T-helper 2 cell treated with Interferon-gamma antibody and Interleukin-4, amounts not matched to agents 100 ng/mL and 5 ng/mL, for 36 hours (primary cell): ENCODE measurements around the gene TXNL1. TPM values are rescaled to one million over a fixed set of nuclear protein-coding genes. Genes with fewer than 3 reads are reported as not detected.

Experiments used
- intact Hi-C: fragments of 100-400 bp; cut with micrococcal nuclease; formaldehyde crosslinking; loops from one replicate; pipeline ENCODE4 v1.15.1; 2023
- total RNA-seq: library from RNA; stranded (reverse); gene quantifications from 2 replicates; pipeline ENCODE4 v1.2.3, GENCODE V29; 2022

The TXNL1 gene
- total RNA-seq, 1 donor from 2014 or later: 60.3 TPM

- intact Hi-C loops: no loop called here
Observed at GRCh38 chr18:56647071-56647470, 8.7 kb upstream of the TXNL1 start.

DNA sequence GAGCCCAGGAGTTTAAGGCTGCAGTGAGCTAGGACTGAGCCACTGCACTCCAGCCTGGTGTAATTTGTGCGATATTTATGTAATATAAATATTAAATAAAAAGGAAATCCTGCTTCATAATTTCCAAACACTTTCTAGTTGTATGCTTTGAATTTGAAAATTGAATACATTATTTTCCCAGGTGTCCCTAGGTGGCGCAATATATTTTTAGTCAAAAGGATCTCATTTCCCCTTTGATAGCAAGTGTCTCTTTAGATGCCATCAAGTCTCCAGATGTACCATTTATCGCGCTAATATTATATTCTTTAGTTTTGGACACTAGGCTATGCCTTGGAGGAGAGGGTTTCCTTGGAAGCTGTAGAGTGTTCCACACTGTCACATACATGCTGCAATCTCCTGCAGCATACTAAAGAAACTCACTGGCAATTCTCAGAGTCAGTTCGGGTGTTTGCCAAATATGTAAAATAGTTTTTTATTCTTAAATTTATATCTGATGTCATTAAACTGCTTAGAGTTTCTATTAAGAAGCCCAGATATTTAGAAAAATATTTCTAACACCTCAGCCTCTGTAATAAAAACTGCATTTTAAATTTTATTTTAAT lies 7.1 kb upstream of the TXNL1 start:
- intact Hi-C loops: no loop called here

- intact Hi-C loops: no loop called here
Observed at GRCh38 chr18:56643381-56643780, 5.0 kb upstream of the TXNL1 start.

- intact Hi-C loops: no loop called here
Observed at GRCh38 chr18:56641714-56642337, 3.4 kb upstream of the TXNL1 start.

DNA sequence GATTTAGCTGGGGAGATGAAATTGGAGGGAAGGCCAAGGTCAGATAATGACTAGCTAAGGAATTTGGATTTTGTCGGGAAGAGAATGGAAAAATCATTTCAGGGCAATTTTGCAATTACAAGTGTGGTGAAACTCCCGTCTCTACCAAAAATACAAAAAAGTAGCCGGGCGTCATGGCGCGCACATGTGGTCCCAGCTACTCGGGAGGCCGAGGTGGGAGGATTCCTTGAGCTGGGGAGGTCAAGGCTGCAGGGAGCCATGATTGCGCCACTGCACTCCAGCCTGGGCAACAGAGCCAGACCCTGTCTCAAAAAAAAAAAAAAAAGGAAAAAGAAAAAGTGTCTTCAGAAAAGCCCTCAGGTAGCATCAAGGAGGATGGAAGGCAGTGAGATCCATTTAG lies 1.2 kb upstream of the TXNL1 start:
- intact Hi-C loops: loop anchor here (2.0 to 5.0 kb wide), 3 partner anchors 68 to 1162 kb away; partner anchors contain the start of gene NARS1

DNA sequence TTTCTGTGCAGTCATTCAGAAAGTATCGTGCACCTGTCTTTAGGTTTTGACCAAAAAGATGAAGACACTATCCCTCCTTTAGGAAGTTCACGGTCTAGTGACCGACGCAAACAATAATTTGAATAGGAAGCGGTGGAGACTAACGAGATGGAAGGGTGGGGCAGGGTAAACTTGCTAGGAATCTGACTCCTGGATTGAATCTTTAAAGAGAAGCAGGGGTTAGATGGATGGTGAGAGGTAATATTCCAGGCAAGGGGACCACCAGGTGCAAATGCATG lies 651 bp upstream of the TXNL1 start:
- intact Hi-C loops: loop anchor here (2.0 to 5.0 kb wide), 3 partner anchors 68 to 1162 kb away; partner anchors contain the start of gene NARS1

DNA sequence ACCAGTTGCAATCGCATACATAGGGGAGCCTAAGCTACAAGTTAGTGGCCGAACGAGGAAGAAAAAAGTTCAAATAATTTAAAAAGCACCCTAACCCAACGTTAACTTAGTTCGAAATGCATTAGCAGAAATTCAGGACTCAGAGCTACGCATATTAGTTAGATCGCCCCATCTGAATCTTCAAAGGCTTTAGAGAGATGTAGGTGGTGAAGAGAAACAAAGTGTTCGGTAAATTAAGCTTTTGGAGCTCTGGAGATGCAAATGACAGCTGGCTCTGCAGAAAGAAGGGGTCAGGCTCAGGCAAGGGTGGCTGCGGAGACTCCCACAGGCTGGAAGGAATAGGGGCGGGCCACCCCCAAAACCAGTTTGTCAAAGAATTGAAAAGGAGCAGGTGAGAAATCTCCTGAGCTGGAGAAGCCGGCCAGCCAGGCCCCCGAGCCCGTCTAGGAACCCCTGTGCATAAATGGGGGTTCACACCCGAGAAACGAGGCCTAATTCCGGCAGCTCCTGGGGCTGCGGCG lies 621 bp downstream of the TXNL1 start:
- intact Hi-C loops: loop anchor here (1.0 to 5.0 kb wide), 6 partner anchors 14 to 1160 kb away; partner anchors contain the start of genes NARS1, TCF4 and WDR7

GRCh38 chr18:56637176-56637575 lies 1.2 kb downstream of the TXNL1 start:
- intact Hi-C loops: loop anchor here (5.0 kb wide), 2 partner anchors 70 to 1160 kb away; no protein-coding TSS in a partner anchor

- intact Hi-C loops: loop anchor here (5.0 kb wide), 2 partner anchors 72 to 1158 kb away; no protein-coding TSS in a partner anchor
Observed at GRCh38 chr18:56635007-56635406, 3.4 kb downstream of the TXNL1 start.

DNA sequence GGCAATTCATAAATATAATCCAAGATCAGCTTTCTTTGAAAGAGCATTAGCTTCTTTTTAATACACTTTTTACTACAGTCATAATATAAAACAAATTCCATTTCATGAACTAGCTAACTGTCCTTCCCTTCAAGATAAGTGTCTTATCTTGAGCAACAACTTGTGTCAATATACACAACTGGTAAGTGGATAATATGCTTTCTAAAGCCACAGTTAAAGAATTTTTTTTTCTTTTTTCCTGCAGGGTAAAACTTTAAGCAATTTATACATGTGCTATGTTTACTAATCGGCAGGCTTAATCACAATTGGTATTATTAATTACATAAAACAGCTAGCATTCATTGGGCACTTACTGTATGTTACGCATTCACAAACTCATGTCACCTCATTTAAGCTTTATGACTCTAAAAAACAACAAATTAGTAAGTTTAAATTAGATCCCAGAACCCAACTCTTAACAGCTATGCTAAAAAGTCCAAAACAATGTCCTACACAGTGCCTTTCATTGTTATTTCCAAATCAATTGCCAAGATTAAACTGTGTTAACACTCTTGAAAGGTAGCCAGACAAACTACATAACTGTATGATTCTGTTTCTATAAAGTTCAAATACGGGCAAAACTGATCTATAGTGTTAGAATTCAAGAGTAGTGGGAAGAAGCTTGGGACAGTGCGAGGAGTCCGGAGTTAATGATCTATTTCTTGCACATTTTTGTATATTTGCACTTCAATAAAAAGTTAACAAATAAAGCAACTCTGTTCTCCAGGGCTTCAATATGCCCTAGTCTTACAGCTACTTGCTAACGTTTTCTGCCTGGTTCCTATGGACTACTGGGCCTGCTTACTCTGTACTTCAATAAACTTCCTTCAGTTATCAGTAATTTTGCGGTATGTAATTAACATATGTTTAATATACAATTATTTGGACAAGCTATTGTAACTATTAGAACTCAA lies 6.0 kb downstream of the TXNL1 start:
- intact Hi-C loops: no loop called here

GRCh38 chr18:56627991-56628390 lies 10.4 kb downstream of the TXNL1 start:
- intact Hi-C loops: no loop called here

GRCh38 chr18:56615738-56616520 lies 22.5 kb downstream of the TXNL1 start:
- intact Hi-C loops: no loop called here

DNA sequence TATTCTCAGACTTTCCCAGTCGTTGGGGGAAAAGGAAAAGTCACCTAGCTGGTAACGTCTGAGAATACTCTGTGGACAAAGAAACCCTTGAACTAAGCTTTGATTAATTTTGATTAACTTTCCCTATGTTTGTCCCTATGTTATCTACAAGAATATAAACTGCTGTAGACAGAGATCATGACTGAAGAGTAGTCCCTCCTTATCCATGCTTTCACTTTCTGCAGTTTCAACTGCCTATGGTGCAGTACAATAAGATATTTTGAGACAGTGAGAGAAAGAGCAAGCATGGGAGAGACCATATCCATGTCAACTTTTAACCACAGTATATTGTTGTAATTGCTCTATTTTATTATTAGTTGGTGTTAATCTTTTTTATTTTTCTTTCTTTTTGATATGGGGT lies 31.8 kb downstream of the TXNL1 start:
- intact Hi-C loops: no loop called here

DNA sequence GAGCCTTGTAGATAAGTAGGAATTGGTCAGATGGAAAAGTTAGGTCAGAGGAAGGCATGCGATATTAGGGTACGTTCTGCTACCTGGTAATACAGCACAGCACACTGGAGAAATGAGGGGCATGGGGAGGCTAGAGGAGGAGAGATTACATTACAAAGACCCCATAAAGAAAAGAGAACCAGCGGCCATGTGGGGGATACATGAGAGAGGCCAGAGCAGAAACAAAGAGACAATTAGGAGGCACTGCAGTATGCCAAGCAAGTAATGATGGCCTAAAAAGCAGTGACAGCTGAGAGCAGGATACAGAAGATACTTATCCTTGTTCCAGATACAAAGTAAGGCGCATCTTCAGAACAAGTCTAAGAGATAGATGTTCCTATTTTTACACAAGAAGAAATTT lies 40.0 kb downstream of the TXNL1 start:
- intact Hi-C loops: no loop called here

- intact Hi-C loops: no loop called here
Observed at GRCh38 chr18:56593906-56594305, 44.5 kb downstream of the TXNL1 start.

DNA sequence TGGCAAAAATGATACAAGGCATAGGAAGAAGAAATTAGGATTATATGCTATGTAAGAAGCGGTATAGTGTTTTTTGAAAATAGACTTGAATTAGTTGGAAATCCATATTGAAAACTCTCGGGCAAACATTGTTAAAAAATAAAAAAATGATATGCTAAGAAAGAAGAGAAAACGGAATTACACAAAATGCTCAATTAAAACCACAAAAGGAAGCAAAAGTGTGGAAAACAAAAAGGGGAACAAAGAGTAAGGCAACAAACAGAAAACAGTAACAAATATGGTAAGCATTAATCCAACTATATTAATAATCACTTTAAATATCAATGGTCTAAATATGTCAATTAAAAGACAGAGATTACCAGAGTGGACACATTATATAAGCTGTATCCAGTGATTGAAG lies 58.4 kb downstream of the TXNL1 start:
- intact Hi-C loops: no loop called here

GRCh38 chr18:56579451-56579850 lies 58.9 kb downstream of the TXNL1 start:
- intact Hi-C loops: no loop called here

DNA sequence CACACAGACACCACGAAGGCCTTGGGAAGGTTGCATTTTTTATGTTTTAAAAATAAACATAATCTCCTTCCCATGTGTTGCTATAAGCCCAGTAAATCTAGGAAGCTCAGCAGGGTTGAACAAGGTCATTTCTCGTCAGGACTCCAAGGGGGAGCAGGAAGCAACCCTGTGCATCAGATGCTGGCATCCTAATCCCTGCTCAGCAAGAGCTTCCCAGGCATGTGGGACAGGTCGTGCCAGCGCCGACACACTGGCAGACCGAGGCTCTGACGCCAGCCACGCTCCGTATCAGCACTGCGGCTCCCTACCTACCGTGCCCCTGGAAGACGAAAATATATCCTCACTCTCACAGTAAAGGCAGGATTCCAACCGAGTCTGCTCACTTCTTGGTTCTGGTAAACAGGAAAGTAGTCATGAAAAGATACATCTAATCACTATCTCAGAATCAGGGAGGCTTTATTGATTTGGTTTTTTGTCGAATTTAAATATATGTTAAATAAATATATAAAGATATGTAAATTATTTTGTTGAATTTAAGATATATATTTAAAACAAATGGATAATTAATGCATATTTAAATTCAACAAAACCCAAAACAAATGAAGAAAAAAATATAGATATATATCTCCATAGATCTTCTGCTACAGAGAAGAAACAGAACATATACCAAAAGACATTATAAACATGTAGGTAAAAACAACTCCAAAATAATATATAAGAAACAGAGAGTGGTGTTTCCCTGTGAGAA lies 61.4 kb downstream of the TXNL1 start:
- intact Hi-C loops: loop anchor here (1.0 kb wide), 2 partner anchors 1162 to 1343 kb away; no protein-coding TSS in a partner anchor

DNA sequence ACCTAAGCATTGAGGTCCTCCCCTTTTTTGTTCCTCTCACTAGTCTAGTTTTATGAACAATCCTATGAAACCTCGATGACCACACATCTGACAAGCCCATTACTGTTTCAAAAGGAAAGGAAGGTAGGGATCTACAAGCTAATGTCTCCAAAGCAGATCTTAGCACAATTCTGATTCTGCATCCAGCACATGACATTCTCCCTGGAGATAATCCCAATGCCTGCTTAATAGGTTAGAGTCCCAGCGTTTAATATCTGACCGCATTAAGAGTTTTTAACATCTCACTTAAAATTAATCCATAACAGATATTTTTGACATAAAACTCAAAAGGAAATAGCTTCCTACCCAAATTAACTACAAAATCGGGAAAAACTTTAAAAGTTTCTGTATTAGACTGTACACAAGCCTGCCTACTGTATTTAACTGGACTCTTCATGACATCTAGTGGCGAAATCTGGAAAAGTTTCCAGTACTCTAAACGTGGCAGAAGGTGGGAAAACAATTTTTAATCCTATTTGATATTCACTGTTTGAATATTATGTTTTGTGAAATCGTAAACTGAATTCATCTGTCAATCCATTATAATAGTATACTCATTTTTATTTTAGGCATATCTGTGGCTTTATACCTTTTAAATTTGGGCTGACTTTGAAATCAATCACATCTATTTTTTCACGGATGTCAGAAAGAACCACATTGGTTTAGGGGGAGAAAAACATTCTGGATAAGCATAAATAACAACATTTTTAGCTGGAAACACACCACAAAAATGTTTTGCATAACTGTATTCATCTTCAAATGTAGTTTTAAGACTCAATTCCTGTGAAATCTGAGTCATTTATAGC lies 62.4 kb downstream of the TXNL1 start:
- intact Hi-C loops: loop anchor here (1.0 kb wide), 2 partner anchors 1161 to 1342 kb away; no protein-coding TSS in a partner anchor
